ENCODE measurements around the gene PPP1R9A.

Gene PPP1R9A

GRCh38 chr7:95304990-95305389, 397.6 kb downstream of the PPP1R9A start:
- in situ Hi-C loops (cut with MboI; ENCODE audit: low sequenced_read_pairs), result no loop called here

DNA sequence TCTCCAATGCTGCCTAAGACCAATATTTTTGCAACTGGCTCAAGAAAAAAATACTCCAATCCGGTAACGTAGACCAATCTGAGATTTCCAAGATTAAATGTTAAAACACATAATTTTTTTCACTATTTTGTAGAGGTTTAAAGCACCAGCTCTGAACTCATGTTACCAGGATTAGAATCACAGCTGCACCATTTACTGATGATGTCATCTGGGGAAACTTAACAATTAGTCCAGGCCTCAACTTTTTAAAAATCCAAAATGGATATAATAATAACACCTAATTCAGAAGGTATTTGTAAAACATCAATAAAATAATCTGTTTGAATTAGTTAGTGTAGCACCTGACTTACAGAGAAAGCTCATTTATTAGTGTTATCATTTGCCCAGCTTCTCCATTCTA, 402.6 kb downstream of the PPP1R9A start:
- in situ Hi-C loops (cut with MboI; ENCODE audit: low sequenced_read_pairs), result no loop called here

- in situ Hi-C loops (cut with MboI; ENCODE audit: low sequenced_read_pairs), result no loop called here
Observed at GRCh38 chr7:95311389-95311788, 404.0 kb downstream of the PPP1R9A start.

- in situ Hi-C loops (cut with MboI; ENCODE audit: low sequenced_read_pairs), result no loop called here
Observed at GRCh38 chr7:95312561-95312960, 405.2 kb downstream of the PPP1R9A start.

DNA sequence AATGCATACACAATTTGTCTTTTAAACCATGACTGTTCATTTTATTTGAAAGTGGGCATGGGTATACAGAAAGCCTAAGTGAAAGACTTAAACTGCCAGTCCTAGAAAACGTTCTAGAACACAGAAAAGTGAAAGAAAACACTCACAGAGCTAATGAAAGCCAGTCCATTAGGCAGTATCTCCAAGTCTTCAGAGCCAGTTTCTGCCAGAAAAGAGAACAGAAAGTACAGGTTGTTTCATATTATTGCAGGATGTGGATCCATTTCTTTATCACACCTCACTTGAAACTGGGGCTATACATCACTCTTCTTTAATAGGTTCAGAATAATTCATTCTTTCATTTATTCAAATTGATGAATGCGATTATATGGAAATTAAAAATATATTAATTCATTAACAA, 409.2 kb downstream of the PPP1R9A start:
- in situ Hi-C loops (cut with MboI; ENCODE audit: low sequenced_read_pairs), result no loop called here

GRCh38 chr7:95317546-95317945, 410.2 kb downstream of the PPP1R9A start:
- in situ Hi-C loops (cut with MboI; ENCODE audit: low sequenced_read_pairs), result no loop called here

- in situ Hi-C loops (cut with MboI; ENCODE audit: low sequenced_read_pairs), result no loop called here
Observed at GRCh38 chr7:95317966-95318365, 410.6 kb downstream of the PPP1R9A start.

GRCh38 chr7:95318501-95319100, 411.2 kb downstream of the PPP1R9A start:
- in situ Hi-C loops (cut with MboI; ENCODE audit: low sequenced_read_pairs), result no loop called here

DNA sequence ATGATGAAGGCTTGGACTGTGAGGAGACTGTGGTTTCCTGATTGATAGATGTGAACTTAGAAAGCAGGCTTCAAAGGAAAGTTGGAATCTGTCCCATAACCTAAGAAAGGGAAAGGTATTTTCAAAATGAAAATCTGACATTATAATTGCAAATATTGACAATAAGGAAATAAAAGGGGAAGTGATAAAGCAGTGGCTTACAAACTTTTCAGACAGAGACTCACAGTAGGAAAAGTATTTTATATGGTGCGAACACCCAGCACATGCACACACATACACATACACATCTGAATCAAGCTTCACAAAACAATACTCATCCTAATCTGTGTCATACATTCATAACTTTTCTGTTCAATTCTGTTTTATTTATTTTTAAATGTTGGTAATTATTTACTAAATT, 412.2 kb downstream of the PPP1R9A start:
- in situ Hi-C loops (cut with MboI; ENCODE audit: low sequenced_read_pairs), result no loop called here

GRCh38 chr7:95320651-95321050, 413.3 kb downstream of the PPP1R9A start:
- in situ Hi-C loops (cut with MboI; ENCODE audit: low sequenced_read_pairs), result no loop called here

GRCh38 chr7:95321720-95322119, 414.3 kb downstream of the PPP1R9A start:
- in situ Hi-C loops (cut with MboI; ENCODE audit: low sequenced_read_pairs), result no loop called here

DNA sequence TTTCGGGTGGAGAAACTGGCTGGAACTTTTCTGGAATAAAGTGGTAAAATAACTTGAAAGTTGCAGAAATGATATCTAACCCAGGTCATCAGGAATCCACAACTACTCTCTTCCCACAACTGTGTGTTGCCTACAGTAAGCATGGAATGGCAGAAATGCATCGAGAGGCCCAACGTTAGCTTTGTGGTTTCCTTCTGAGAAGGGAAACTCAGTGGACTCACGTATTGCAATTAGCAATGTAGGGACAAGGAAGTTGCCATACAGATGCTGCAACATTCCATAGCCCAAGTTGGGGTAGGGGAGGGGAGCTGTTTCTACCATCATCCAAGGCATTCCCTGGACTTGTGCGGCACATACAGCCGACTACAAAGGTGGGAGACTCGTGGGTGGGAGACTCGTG, 415.0 kb downstream of the PPP1R9A start:
- in situ Hi-C loops (cut with MboI; ENCODE audit: low sequenced_read_pairs), result no loop called here

- in situ Hi-C loops (cut with MboI; ENCODE audit: low sequenced_read_pairs), result no loop called here
Observed at GRCh38 chr7:95322854-95323253, 415.5 kb downstream of the PPP1R9A start.

- in situ Hi-C loops (cut with MboI; ENCODE audit: low sequenced_read_pairs), result no loop called here
Observed at GRCh38 chr7:95323410-95324129, 416.2 kb downstream of the PPP1R9A start.

DNA sequence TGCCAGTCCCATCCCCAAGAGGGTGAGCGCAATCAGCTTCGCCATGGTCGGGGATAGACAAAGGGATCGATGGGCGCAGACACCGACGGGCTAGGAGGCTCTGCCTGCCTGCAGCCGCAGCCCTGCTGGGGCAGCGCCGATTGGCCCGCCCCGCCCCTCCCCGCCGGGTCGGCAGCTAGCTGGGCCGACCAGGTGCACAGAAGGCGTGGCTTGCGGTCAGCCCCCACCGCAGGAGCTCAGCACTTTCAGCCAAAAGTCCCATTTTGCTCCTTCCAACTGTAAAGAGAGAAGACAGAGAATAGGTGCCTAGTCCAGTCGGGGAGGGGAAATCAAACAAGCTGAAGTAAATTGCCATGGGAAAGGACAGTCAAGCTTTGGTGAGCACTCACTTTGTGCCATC, 417.0 kb downstream of the PPP1R9A start, which contains the start of gene PON1:
TSS of gene PON1 (minus strand) at position 102 of the 400 bp plus-strand sequence. CDS start at position 45, 57 bp downstream.
- in situ Hi-C loops (cut with MboI; ENCODE audit: low sequenced_read_pairs), result no loop called here

DNA sequence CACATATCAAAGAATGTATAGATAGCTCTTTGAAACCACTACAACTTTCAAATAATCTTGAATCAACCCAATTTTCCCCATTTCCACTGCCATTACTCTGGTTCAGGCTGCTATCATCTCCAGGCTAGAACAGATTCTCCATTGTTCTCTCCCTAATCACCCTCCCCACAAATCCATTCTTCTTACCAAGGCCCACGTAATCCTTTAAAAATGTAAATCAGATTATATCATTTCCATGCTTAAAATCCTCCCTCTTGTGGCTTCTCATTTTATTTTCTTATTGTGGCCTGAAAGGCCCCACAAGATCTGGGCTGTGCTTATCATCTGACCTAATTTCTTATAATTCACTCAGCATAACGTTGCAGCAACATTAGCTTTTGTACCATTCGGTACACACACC, 420.0 kb downstream of the PPP1R9A start:
- in situ Hi-C loops (cut with MboI; ENCODE audit: low sequenced_read_pairs), result no loop called here

- in situ Hi-C loops (cut with MboI; ENCODE audit: low sequenced_read_pairs), result no loop called here
Observed at GRCh38 chr7:95330204-95330960, 423.0 kb downstream of the PPP1R9A start.

DNA sequence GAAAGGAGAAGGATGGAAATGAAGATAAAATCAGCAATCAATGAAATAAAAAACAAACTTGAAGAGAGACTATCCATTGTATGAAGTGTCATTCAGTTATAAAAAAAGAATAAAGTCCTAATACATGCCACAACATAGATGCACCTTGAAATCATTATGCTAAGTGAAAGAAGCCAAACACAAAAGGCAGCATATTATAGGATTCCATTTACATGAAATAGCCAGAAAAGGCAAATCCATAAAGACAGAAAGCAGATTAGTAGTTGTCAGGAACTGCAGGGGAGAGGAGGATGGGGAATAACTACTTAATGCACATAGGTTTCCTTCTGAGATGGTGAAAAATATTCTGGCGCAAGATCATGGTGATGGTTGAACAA, 423.6 kb downstream of the PPP1R9A start:
- in situ Hi-C loops (cut with MboI; ENCODE audit: low sequenced_read_pairs), result no loop called here

DNA sequence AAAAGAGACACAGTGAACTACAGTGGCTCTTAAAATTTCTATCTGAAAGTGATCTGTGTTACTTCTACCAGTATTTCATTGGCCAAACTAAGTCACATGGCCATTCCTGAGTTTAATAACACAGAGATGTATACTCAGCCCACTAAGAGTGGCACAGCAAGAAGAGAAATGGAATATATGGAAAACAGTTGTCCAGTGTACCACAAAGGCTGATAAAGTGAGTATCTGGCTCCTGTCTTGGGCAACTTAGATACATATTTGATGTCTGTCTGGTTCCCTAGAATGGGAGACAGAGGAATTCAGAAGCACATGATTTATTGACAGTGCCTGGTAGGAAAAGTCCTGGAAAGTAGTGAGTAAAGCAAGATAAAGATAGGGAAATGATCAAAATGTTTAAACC, 427.1 kb downstream of the PPP1R9A start:
- in situ Hi-C loops (cut with MboI; ENCODE audit: low sequenced_read_pairs), result no loop called here

DNA sequence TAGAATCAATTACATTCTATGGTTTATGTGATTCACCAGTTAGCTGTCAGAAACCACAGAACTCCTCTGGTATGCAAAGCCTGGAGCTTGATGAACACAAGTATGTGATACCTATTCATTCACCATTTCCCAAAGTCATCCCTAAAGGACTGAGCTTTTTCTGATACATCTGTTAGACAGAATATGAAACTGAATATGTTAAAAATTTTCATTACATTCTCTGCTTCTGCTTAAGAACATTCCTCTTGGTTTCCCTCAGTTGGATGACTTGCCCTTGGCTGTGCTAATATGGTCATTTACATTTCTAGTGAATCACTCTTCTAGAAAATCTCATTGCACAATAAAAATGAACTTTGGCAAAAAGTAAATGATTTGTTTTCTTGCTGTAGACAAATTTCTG, 427.7 kb downstream of the PPP1R9A start:
- in situ Hi-C loops (cut with MboI; ENCODE audit: low sequenced_read_pairs), result no loop called here

- in situ Hi-C loops (cut with MboI; ENCODE audit: low sequenced_read_pairs), result no loop called here
Observed at GRCh38 chr7:95338832-95339231, 431.4 kb downstream of the PPP1R9A start.

GRCh38 chr7:95340491-95340890, 433.1 kb downstream of the PPP1R9A start:
- in situ Hi-C loops (cut with MboI; ENCODE audit: low sequenced_read_pairs), result no loop called here
